Measurements from ENCODE around the gene B2M.
"Not testable (repeated sequence)": the region's sequence is repeated elsewhere in the genome, so short reads cannot be mapped to it uniquely, and the experiment has no call there.

The B2M gene

DNA sequence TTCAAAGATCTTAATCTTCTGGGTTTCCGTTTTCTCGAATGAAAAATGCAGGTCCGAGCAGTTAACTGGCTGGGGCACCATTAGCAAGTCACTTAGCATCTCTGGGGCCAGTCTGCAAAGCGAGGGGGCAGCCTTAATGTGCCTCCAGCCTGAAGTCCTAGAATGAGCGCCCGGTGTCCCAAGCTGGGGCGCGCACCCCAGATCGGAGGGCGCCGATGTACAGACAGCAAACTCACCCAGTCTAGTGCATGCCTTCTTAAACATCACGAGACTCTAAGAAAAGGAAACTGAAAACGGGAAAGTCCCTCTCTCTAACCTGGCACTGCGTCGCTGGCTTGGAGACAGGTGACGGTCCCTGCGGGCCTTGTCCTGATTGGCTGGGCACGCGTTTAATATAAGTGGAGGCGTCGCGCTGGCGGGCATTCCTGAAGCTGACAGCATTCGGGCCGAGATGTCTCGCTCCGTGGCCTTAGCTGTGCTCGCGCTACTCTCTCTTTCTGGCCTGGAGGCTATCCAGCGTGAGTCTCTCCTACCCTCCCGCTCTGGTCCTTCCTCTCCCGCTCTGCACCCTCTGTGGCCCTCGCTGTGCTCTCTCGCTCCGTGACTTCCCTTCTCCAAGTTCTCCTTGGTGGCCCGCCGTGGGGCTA, at the start of gene B2M, which contains the start of gene PATL2:
TSS of gene B2M (plus strand) at position 422 of the 647 bp plus-strand sequence. CDS start at position 452, 30 bp downstream.
TSS of gene PATL2 (minus strand) at position 228 of the 647 bp plus-strand sequence. CDS start 34,833 bp downstream, outside the sequence.
- DNase-seq, result peak; percentile 94

GRCh38 chr15:44661576-44661975, 49.7 kb upstream of the B2M start:
- no peak for DNase-seq

DNA sequence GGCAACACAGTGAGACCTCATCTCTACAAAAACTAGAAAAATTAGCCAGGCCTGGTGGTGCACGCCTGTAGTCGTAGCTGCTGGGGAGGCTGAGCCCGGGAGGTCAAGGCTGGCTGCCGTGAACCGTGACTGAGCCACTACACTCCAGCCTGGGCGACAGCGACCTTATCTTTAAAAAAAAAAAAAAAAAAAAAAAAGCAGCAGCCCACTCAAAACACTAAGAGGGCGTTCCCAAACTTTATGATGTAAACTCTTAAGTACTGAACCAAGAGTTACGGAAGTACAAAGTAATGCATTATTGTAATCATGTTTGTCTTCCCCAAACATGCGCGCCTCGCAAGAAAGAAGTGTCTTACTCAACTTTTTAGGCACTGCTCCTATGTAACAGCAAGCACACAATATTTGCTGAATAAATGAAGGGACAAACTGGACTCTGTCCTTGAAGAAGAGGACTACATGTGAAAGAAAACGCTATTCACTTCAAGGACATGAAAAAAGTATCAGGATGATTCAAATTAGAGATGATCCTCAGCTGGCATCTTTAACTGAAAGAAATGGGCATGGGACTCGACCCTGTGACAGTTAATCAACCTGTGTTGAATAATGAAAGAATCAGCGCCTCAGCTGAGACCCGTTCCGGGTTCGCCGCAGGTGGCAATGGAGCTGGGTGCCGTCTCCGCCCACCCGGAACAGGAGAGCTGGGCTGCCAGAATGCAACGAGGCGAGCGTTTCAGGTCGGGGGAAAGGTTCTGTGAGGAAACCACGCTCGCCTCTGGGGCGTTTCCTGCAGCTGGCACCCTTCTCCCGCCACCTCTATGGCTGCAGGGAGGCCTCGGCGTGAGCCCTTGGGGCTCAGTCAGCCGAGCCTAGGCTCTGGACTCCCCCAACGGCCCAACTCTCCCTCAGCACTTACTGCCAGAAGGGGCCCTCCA, 48.6 kb upstream of the B2M start:
- no peak for DNase-seq

DNA sequence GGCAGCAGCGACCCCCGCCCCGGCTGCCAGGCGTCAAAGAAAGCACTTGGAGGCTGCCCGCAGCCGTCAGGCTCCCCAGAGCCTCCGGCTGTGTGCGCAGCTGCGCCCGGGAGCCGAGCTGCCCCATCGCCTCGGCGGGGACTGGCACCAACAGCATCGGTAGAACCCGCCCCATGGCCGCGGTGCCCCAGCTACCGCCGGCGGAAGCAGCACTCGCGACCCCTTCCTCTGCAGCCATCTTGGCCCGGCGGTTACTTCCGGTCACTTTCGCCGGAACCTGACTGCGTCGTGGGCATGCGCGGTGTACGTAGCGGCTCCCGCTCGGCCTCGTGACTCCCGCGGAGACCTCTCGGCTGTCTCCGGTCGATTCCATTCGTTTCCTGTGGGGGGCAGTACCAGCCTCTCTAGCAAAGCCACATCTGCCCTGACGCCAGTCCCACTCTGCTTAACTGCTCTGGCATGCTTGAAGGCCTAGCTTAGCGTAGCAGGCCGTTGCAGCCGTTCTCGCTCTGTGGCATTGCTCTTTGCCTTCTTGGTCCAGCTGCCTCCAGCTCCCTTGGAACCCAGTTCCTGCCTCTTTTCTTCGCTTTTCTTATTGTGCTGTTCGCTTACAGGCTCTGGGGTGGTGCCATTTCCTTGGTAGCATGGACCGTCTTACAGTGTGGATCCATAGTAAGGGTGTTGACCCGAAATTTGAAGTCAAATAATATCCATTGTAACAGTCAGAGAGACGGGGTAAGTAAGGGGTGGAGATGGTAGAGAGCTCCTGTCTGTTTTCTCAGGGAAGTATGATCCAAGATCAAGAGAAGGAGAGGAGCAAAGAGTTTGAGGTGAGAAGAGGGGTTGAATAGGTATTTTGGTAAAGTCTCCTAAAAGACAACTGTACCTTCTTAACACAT, 47.7 kb upstream of the B2M start, which contains the start of gene SPG11:
TSS of gene SPG11 (minus strand) at position 253 of the 899 bp plus-strand sequence. CDS start at position 238, 15 bp downstream.
- peak; percentile 93 to 95 for DNase-seq

DNA sequence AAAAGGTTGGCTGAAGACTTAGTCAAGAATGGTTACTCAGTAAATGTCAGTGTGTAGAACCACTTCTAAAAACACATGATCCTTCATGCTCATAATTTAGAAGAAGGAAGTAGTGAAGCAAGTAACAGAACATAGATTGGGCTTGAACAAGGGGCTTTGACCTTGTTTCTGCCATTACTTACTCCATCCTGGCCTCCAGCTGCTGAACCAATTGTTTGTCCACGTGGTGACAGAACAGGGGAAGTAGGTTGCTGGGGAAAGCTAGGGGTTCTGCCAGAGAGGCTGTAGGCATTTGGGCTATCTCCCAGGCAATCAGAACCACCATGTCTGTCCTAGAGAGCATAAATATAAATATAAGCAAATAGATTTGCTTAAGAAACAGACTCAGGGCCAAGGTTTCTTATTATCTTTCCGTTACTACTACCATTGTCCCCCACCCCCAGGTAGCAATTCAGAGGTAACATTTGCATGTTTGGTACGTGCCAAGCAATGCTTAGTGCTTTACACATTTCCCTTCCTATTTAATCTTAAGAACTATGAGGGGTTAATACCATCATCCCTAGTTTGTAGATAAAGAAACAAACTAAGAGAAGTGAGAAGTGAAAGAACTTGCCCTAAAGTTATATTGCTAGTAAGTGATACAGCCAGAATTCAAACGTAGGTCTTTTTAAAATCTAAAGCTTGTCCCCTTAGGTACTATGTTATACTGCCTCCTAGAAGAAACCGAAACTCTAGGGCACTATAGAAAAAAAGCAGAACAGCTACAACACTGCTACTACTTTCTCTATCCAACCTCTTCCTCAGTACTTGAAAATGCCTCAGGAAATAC, 44.9 kb upstream of the B2M start:
- no peak for DNase-seq

- no peak for DNase-seq
Observed at GRCh38 chr15:44667039-44667360, 44.3 kb upstream of the B2M start.

DNA sequence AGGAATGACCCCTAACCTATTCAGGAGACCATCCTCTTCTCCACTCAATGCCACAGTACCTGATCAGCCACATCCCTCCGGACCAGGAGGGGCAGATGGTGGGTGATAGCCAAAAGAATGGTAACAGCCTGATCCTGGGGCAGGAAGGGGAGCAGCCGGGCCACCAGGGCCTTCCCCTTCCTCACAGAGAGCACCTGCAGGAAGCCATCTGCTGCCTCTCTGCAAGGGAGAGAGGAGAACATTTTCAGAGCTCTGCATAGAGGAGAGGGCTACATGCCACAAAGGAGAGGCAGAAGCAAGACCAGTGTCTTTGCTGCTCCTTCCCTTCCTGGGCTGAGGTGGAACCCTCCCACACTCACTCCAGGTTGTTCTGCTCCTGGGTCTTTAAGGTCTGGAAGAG, 42.4 kb upstream of the B2M start:
- DNase-seq, result no peak

DNA sequence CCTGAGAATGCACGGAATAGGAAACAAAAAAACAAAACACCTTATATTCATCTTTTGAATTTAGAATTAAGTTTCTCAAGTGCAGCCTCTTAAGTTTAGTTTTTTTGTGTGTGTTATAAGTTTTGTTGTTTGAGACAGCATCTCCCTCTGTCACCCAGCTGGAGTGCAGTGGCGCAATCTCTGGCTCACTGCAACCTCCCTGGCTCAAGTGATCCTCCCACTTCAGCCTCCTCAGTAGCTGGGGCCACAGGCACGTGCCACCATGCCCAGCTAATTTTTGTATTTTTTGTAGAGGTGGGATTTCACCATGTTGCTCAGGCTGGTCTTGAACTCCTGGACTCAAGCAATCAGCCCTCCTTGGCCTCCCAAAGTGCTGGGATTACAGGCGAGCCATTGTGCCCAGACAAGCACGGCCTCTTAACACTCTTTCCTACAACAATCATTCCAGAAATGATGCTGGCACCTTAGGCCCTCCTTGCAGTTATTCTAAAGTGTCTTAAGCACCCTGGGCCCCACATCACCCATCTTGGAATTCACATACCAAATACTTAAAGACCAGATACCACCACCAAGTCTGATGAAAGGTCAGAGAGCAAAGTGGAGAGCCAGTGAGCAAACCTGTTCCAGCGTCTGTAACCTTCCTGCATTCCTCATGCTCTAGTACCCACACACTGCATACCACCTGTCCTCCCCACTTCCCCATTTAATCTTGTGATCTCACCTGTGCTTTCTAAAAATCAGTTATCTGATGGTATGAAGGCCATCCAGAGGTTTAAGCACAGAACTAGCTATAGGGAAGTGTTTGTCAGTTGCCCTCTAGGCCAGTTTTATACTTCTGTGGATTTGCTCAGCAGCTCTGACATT, 41.0 kb upstream of the B2M start:
- DNase-seq, result no peak

GRCh38 chr15:44673639-44674038, 37.7 kb upstream of the B2M start:
- no peak for DNase-seq

DNA sequence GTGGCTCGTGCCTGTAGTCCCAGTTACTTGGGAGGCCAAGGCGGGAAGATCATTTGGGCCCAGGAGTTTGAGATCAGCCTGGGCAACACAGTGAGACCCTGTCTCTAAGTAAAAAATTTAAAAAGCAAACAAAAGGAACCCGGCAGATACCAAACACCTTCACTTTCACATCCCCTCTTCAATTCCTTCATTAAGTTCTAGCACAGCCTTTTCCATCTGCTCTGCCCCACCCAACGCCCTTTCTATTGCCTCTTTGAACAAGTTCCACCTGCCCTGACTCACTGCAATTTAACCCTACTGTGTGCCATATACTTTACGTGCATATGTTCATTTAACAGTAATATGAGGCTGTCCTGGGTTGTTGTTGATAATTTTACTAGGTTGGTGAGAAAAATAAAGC, 35.4 kb upstream of the B2M start:
- DNase-seq, result no peak

GRCh38 chr15:44676676-44677075, 34.6 kb upstream of the B2M start:
- no peak for DNase-seq

- DNase-seq, result no peak
Observed at GRCh38 chr15:44682211-44682610, 29.1 kb upstream of the B2M start.

DNA sequence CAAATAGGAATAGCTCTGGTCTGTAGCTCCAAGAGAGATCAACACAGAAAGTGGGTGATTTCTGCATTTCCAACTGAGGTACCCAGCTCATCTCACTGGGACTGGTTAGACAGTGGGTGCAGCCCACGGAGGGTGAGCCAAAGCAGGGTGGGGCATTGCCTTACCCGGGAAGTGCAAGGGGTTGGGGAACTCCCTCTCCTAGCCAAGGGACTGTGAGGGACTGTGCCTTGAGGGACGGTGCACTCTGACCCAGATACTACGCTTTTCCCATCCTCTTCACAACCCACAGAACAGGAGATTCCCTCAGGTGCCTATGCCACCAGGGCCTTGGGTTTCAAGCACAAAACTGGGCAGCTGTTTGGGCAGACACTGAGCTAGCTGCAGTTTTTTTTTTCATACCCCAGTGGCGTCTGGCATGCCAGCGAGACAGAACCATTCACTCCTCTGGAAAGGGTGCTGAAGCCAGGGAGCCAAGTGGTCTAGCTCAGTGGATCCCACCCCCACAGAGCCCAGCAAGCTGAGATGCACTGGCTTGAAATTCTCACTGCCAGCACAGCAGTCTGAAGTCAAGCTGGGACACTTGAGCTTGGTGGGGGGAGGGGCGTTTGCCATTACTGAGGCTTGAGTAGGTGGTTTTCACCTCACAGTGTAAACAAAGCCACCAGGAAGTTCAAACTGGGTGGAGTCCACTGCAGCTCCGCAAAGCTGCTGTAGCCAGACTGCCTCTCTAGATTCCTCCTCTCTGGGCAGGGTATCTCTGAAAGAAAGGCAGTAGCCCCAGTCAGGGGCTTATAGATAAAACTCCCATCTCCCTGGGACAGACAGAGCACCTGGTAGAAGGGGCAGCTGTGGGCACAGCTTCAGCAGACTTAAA, 28.3 kb upstream of the B2M start:
- DNase-seq, result not testable (repeated sequence)

DNA sequence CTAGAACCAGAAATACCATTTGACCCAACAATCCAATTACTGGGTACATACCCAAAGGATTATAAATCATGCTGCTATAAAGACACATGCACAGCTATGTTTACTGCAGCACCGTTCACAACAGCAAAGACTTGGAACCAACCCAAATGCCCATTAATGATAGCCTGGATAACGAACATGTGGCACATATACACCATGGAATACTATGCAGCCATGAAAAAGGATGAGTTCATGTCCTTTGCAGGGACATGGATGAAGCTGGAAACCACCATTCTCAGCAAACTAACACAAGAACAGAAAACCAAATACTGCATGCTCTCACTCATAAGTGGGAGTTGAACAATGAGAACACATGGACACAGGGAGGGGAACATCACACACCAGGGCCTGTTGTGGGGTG, 22.0 kb upstream of the B2M start:
- DNase-seq, result not testable (repeated sequence)

GRCh38 chr15:44690245-44690644, 21.1 kb upstream of the B2M start:
- not testable (repeated sequence) for DNase-seq

DNA sequence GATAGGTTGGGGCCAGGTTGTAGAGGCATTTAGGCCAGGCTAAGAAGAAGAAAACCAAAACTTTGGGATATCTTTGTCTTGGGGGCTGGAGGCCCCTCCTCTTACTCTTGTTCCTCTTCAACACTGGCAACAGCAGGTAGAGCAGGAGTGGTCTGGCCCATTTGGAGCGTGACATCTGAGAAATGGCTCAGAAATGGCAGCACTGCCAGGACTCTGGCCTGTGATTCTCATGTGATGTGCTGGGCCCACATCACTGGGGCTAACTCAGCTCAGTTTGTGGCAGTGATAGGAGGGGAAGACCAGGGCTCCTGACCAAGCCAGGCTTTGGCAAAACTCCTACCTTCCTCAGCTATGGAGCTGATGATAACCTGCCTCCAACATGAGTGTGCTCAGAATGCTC, 18.7 kb upstream of the B2M start:
- DNase-seq, result no peak

DNA sequence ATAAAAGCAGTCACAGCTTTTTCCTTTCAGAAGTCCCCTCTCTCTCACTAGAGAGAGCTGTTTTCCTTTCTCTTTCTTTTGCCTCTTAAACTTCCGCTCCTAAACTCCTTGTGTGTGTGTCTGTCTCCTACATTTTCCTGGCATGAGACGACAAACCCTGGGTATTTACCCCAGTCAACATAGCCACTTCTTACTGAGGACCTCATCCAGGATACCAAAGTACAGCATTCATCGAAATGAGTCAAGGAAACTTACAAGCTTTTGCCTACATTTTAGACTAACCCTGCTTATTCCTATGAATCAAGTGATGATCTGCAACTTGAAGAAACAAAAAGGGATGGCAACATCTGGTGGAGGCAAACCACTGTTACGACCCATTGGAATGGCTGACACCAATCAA, 16.9 kb upstream of the B2M start:
- DNase-seq, result no peak

GRCh38 chr15:44695294-44695693, 16.0 kb upstream of the B2M start:
- DNase-seq, result no peak

DNA sequence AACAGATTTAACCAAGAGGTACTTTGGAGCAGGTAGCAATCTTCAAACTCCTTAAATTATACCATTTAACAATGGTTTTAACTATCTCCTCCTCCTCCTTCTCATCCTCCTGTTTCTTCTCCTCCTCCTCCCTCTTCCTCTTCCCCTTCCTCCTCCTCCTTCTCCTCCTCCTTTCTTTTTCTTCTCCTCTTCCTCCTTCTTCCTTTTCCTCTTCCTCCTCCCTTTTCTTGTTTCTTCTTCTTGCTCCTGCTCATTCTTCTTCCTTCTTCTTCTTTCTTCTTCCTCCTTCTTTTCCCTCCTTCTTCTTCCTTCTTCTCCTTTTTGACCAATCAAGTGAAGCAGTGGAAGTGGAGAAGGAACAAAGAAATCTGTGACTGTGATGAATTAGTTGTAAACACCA, 14.3 kb upstream of the B2M start:
- DNase-seq, result no peak

DNA sequence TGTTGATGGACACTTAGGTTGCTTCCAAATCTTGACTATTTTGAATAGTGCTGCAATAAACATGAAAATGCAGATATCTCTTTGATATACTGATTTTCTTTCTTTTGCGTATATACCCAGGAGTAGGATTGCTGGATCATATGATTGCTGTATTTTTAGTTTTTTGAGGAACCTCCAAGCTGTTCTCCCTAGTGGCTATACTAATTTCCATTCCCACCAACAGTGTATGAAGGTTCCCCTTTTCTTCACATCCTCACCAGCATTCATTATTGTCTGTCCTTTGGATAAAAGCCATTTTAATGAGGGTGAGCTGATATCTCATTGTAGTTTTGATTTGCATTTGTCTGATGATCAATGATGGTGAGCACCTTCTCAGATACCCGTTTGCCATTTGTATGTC, 12.7 kb upstream of the B2M start:
- no peak for DNase-seq
